ENCODE measurements around the gene CEP250. TPM values are rescaled to one million over a fixed set of nuclear protein-coding genes. Genes with fewer than 3 reads are reported as not detected.

Gene CEP250
- total and polyA plus RNA-seq, 2 of the 4 experiments (the other 2 are of a cell fraction), result 22.7 to 35.1 TPM

- Histone ChIP-seq H4K5ac (ENCODE audit: low read depth, low read length) (no peak overlapping the region), H3K9ac (ENCODE audit: low read depth, low read length) (no peak overlapping the region), H3K23ac (ENCODE audit: low read depth, low read length) (no peak overlapping the region), H2AK5ac (ENCODE audit: low read depth, low read length) (no peak overlapping the region), H4K8ac (ENCODE audit: low read depth in 2 of 2, low read length in 2 of 2) (no peak overlapping the region), H2AFZ (replicated peaks; ENCODE audit: low read length, poor library complexity) (no peak overlapping the region), H3K14ac (replicated peaks; ENCODE audit: low read depth, low read length) (no peak overlapping the region), H3K4me3 (ENCODE audit: insufficient read depth, low read depth, low read length) (no peak overlapping the region), H4K20me1 (ENCODE audit: insufficient read depth, low read length) (no peaks in the 10 kb centered on the region), H2BK15ac (ENCODE audit: low read depth, low read length) (no peak overlapping the region), H2BK20ac (ENCODE audit: low read depth, low read length) (no peak overlapping the region), H3K18ac (ENCODE audit: low read depth, low read length) (no peak overlapping the region), H3K4me2 (ENCODE audit: low read depth, low read length) (no peak overlapping the region), H3K4me1 (ENCODE audit: control insufficient read depth, insufficient read depth, low read length) (peaks cover 5% of the 10 kb centered on the region), H3K9me1 (ENCODE audit: insufficient read depth, low read length) (peaks cover 13% of the 10 kb centered on the region), H4K91ac (ENCODE audit: insufficient read depth, low read depth, low read length) (no peak overlapping the region), H2AK9ac (replicated peaks; ENCODE audit: low read depth, low read length, poor library complexity) (no peak overlapping the region), H3K9me3 (ENCODE audit: control insufficient read depth, insufficient read depth, low read length) (no peaks in the 10 kb centered on the region), H3K27me3 (ENCODE audit: control insufficient read depth, insufficient read depth, low read length) (peaks cover 1% of the 10 kb centered on the region; the same call in 1 of the 2 replicates), H2BK5ac (ENCODE audit: low read depth, low read length, poor library complexity, severe bottlenecking) (no peak overlapping the region), H3K36me3 (ENCODE audit: control insufficient read depth, insufficient read depth, low read length) (peaks cover 6% of the 10 kb centered on the region), H3K4ac (ENCODE audit: low read depth, low read length) (no peak overlapping the region), H2BK120ac (ENCODE audit: low read depth, low read length) (no peak overlapping the region), H3K27ac (ENCODE audit: insufficient read depth, low read length) (no peak overlapping the region), H3K56ac (ENCODE audit: extremely low read depth, insufficient read depth, low read length) (no peak overlapping the region), H3K79me1 (ENCODE audit: low read depth in 1 of 2, low read length in 2 of 2) (peaks cover 12 to 24% of the 10 kb centered on the region in 2 experiments)
- BruUV-seq (replicated peaks), result no TSS peak
- intact Hi-C loops (cut with micrococcal nuclease) (no loop called here), in situ Hi-C loops (cut with MboI; ENCODE audit: low sequenced_read_pairs) (no loop called here), dilution Hi-C loops (cut with HindIII; ENCODE audit: low sequenced_read_pairs, unreplicated experiment) (no loop called here)
- TF ChIP-seq NFE2L2 (IDR thresholded peaks at IDR 0.05; ENCODE audit: low read depth, low read length) (no peak), MXI1 (IDR thresholded peaks at IDR 0.05; ENCODE audit: borderline replicate concordance, low read depth, low read length) (no peak), CHD1 (IDR thresholded peaks at IDR 0.05; ENCODE audit: low read depth, low read length) (no peak), MAFK (IDR thresholded peaks at IDR 0.05; ENCODE audit: low read depth, low read length) (no peak), SMC3 (IDR thresholded peaks at IDR 0.05; ENCODE audit: low read depth, low read length) (no peak)
- 57% methylated on average over 10 of the region's 11 CpGs; no CpG with 5 or more reads in 1 of the 2 experiments for whole genome bisulfite sequencing, 2 experiments (ENCODE audit: extremely low coverage in 2 of 2, insufficient read length in 1 of 2)
- ChIA-PET POLR2A (ENCODE audit: unreplicated experiment) (no interaction called here), CTCF (interaction anchor here (0.5 kb wide), 1 partner anchor 12 kb away, joined by 4 read pairs; no protein-coding TSS in a partner anchor)
- DNase-seq (no peak), ATAC-seq (ENCODE audit: low read depth) (no peak)
Measured at GRCh38 chr20:35539756-35540212, 84.4 kb downstream of the CEP250 start.
